GM21737 (cell line): Measurements from ENCODE around the gene UBE2Z.
"Not testable (repeated sequence)": the region's sequence is repeated elsewhere in the genome, so short reads cannot be mapped to it uniquely, and the experiment has no call there.

ENCODE experiments used
- ATAC-seq: cut with Tn5 transposase; IDR thresholded peaks from one replicate; pipeline ENCODE4 v1.9.1; 2021; ENCODE audit warnings: mild to moderate bottlenecking, moderate library complexity; ENCODE audit not compliant: unreplicated experiment

Gene UBE2Z

GRCh38 chr17:48908047-48908843 is at the start of gene UBE2Z:
Gene UBE2Z (plus strand): TSS chr17:48908407. CDS start chr17:48908504, 97 bp downstream.
- peak; percentile 74 for ATAC-seq

- no peak for ATAC-seq
Observed at GRCh38 chr17:48860034-48860433, 48.2 kb upstream of the UBE2Z start.

DNA sequence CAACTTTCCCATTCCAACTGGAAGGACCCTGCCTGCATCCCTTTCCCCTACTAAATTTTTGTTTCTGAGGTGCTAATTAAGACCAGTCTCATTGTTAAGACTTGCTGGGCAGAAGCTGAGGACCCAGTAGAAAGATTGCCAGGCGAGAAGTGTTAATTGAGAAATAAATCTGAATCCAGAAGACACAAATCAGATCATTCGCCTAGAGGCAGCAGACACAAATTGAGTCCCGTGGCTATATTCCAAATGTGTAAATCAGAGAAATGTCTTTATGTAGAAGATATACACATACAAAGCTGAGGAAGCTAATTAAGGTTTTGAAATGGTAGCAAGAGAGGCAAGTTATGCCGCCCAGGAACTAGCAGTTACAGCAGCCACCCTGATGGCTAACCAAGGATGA is 47.8 kb upstream of the UBE2Z start:
- no peak for ATAC-seq

- no peak for ATAC-seq
Observed at GRCh38 chr17:48868916-48869500, 39.2 kb upstream of the UBE2Z start.

DNA sequence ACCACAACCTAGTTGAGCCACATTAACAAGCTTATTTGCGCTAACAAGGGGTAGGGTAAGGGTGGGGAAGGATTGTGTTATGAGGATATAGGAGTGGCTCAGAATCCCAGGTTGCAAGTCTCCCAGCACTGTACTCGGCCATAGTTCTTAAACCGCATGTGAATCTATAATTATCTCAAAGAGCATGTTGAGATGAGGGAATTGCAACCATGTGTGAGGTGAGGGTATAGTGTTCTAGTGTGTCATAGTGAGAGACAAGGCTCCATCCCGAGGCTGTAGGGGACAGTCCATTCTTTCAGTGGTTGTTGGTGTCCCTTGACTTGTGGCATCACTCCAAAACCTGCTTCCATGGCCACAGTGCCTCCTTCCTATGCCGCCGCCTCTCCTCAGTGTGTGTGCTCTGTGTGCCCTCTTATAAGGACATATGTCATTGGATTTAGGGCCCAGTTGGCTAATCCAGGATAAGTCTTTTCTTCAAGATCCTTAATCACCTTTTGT is 38.3 kb upstream of the UBE2Z start:
- no peak for ATAC-seq

DNA sequence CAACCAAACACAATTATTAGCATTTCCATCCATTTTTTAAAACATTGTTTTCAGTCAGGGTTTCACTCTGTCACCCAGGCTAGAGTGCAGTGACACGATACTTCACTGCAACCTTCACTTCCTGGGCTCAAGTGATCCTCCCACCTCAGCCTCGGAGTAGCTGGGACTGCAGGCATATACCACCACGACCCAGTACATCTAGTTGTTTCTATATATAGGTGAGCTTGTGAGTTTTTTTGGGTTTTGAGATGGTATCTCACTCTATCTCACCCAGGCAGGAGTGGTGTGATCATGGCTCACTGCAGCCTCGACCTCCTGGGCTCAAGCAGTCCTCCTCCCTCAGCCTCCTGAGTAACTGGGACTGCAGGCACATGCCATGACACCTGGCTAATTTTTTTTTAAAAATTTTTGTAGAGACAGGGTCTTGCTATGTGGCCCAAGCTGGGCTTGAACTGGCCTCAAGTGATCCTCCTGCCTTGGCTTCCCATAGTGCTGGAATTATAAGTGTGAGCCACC is 37.1 kb upstream of the UBE2Z start:
- no peak for ATAC-seq

DNA sequence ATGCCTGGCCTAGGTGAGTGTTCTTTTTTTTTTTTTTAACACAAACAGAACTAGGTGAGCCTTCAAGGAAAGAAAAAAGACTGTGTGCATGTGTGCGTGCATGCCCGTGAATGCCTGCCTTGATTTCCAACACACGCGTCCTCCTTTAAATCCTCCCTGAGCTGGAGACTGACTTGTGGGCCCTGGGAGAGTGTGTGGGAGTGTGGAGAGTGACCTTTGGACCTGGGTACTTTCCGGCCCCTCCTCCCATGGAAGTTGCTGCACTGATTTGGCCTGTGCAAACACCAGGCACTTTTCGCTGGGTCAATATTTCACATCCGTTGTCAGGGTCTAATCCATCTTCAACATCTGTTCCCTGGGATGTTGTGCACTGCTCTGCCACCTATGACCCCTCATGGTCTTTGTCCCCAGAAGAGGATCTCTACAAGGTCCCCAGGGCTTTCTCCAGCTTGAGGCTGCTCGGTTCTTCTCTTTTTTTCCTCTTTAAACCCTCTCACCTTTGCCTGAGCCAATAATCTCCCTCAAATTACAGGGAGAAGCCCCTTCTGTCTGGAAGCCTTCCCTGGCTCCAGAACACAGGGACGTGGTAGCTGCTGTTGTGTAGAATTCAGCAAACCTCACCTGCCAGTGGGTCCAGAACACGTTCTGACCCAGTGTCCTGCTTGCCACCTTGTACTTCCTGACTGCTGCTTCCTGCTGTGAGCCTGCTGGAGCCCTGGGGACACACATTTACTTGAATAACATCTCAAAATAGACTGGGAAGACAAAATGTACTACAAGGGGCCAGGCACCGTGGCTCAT is 36.5 kb upstream of the UBE2Z start:
- no peak for ATAC-seq

GRCh38 chr17:48872409-48872808 is 35.8 kb upstream of the UBE2Z start:
- not testable (repeated sequence) for ATAC-seq

DNA sequence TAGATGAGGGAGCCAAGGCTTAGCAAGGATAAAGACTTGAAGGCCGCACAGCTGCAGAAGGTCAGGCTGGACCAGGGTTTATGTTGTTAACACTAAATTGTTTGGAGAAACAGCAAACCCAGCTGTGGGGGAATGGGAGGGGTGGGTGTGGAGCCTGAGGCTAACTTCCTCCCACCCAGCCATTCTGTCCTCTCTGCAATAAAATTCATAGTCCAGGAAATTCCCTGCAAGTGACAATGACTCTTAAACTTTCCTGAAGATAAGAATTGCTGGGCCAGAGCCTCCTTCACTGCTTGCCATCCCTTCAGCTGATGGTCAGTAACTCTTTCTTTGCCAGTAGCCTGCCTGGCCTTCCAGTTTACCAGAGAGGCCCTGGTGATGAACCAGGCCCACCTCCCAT is 35.0 kb upstream of the UBE2Z start:
- no peak for ATAC-seq

- no peak for ATAC-seq
Observed at GRCh38 chr17:48873696-48874443, 34.3 kb upstream of the UBE2Z start.

GRCh38 chr17:48878920-48879898 is 29.0 kb upstream of the UBE2Z start:
- no peak for ATAC-seq

DNA sequence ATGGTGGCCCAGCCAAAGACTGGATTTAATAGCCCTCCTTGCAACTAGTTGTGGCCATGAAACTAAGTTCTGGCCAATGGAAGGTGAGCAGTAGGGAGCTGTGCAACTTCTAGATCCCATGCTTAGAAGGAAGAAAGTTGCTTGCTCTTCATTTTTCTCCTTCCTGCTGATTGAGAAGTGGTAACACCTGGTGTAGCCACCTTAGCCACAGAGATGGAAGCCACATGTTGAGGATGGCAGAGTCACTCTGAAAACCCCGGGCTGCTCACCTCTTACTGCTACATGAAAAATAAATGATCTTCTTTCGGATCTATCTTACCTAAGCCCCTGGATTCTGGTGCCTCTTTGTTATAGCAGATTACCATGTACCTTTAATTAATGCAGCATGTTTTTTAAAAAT is 25.9 kb upstream of the UBE2Z start:
- ATAC-seq: no peak

DNA sequence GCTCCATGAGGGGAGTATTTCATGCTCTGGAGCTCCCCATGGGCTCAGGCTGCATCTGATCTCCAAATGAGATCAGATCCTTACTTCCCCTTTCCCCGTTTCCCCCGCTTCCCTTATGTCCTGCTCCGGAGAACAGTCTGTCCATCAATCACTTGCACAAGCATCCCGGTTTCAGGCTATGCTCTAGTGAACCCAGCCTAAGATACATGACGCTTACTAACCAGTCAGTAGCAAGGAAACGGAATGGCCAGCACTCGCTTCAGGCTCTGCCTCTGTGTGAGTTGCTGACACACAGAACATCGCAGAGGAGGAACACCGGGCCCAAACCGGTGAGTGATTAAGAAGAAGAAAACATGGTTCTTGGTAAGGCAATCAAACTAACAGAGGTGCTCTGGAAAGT is 25.0 kb upstream of the UBE2Z start:
- no peak for ATAC-seq

- ATAC-seq: no peak
Observed at GRCh38 chr17:48890086-48890485, 18.1 kb upstream of the UBE2Z start.

DNA sequence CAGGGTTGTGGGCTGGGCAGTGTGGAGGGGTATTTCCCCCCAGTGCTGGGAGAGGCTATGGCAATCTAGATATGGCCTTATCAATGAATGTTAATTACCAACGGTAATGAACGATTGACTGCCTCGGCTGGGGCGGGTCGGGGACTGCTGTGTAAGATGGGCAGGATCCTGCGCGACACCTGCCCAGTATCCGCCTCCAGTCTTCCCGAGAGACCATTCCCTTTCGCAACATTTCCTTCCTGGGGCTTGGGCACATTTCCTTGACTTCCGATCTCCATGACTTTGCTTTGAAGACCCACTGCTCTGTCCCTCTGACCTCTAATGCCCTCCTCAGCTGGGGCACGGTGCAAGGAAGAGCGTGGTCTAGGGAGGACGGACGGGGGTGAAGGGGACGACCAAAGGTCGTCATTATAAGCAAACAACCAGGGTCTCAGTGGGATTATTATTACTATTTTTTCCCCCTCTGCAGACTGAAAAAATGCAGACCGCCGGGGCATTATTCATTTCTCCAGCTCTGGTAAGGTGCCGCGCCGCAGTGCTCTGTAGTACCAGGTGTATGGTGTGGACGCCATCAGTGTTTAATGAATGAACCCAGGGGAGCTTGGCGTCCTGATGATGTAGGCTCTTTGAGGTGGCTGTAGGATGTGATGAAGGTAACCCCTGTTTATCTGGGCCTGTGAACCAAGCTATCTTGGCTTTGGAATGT is 15.1 kb upstream of the UBE2Z start:
- no peak for ATAC-seq

- no peak for ATAC-seq
Observed at GRCh38 chr17:48893646-48894508, 14.3 kb upstream of the UBE2Z start.

DNA sequence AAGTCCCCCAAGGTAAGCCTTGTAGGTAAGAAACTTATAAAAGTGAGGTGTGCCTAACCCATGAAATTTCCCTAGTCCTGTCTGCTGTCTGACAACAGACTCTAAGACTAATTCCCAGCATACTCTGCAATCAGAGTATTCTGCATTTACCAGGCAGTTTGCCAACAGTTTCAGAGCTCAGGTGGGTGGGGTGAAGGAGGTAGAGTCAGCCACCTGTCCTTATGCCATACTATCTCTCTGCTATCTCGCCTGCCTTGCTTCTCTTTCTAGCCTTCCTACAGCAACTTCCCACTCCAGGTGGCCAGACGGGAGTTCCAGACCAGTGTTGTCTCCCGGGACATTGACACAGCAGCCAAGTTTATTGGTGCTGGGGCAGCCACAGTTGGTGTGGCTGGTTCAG is 13.3 kb upstream of the UBE2Z start:
- no peak for ATAC-seq

GRCh38 chr17:48901241-48901640 is 7.0 kb upstream of the UBE2Z start:
- ATAC-seq: no peak
